HepG2 (cell line): ENCODE measurements around the gene NEDD4L. TPM values are rescaled to one million over a fixed set of nuclear protein-coding genes. Genes with fewer than 3 reads are reported as not detected.

Source experiments
- ATAC-seq: fragments of 200-7000 bp; cut with Tn5 transposase; 3 replicates; pipeline ENCODE4 v1.9.1; 2020; ENCODE audit warnings: mild to moderate bottlenecking, moderate library complexity
- BruUV-seq: library from RNA; stranded (reverse); fragments of 400-500 nt; replicated peaks from 2 replicates; lab custom pipeline; 2021; lab: Mats Ljungman, UMichigan
- CTCF ChIA-PET: fragments of 300-600 bp; formaldehyde crosslinking; extraction: SDS; loops from one replicate; lab custom pipeline; 2021; ENCODE audit warnings: low total read pairs, inconsistent platforms, low intra/inter-chr PET ratio; lab: Yijun Ruan, JAX
- POLR2A ChIA-PET: fragments of 350-600 bp; sonication (Branson Sonifier 250); formaldehyde crosslinking; loops from one replicate; lab custom pipeline; 2020; ENCODE audit warnings: antibody characterized with exemption, inconsistent platforms; lab: Yijun Ruan, JAX
- DNase-seq: peaks from one replicate; pipeline ENCODE4 v3.0.0-alpha.2; 2015; ENCODE audit warnings: low spot score
- FAIRE-seq: peaks from 3 replicates; lab custom pipeline; 2011; peaks lifted over from hg19 to GRCh38; lab: Jason Lieb, UNC
- H2AFZ ChIP-seq: one replicate; pipeline ENCODE4 v1.6.1; 2011; ENCODE audit warnings: low read length, inconsistent platforms
- H3K27ac ChIP-seq: fragments of 300-600 bp; 3 replicates; pipeline ENCODE4 v1.8.0; 2011; ENCODE audit warnings: mixed run types, mild to moderate bottlenecking, mixed read lengths, low read length, inconsistent platforms; ENCODE audit not compliant: insufficient read depth; ENCODE audit errors: extremely low read length
- H3K27me3 ChIP-seq, 2 experiments: fragments of 200-600 bp in 1 of 2; 2 replicates in 1 of 2; 3 replicates in 1 of 2; pipeline versions ENCODE4 v1.6.0 to v1.8.0; 2011; ENCODE audit warnings: low read length in 2 of 2, mild to moderate bottlenecking in 2 of 2, moderate library complexity in 2 of 2, inconsistent platforms in 1 of 2; ENCODE audit not compliant: insufficient read depth in 2 of 2, control insufficient read depth in 1 of 2
- H3K36me3 ChIP-seq, 2 experiments: fragments of 200-600 bp in 1 of 2; replicated peaks in 1 of 2; 2 replicates in 1 of 2; 3 replicates in 1 of 2; pipeline versions ENCODE4 v1.5.1 to v1.8.0; 2011; ENCODE audit warnings: low read length in 2 of 2, inconsistent platforms in 1 of 2; ENCODE audit not compliant: insufficient read depth in 2 of 2, control insufficient read depth in 1 of 2
- H3K4me1 ChIP-seq: 2 replicates; pipeline ENCODE4 v1.5.1; 2012; ENCODE audit warnings: low read length, inconsistent platforms; ENCODE audit not compliant: insufficient read depth
- H3K4me2 ChIP-seq: 2 replicates; pipeline ENCODE4 v1.6.0; 2011; ENCODE audit warnings: low read depth, low read length, inconsistent platforms
- H3K4me3 ChIP-seq, 3 experiments: fragments of 200-600 bp in 1 of 3; sonication (generic), shearing (Covaris generic) in 1 of 3; replicated peaks in 1 of 3; 2 replicates each; pipeline ENCODE4 v1.5.1; 2011 to 2016; ENCODE audit warnings: low read length in 3 of 3, inconsistent platforms in 2 of 3, low read depth in 2 of 3, mild to moderate bottlenecking in 2 of 3, control low read depth in 1 of 3, mixed read lengths in 1 of 3; ENCODE audit not compliant: insufficient read depth in 1 of 3
- H3K79me2 ChIP-seq: one replicate; pipeline ENCODE4 v1.6.1; 2011; ENCODE audit warnings: low read length, inconsistent platforms; ENCODE audit not compliant: insufficient read depth
- H3K9ac ChIP-seq: 2 replicates; pipeline ENCODE4 v1.6.0; 2011; ENCODE audit warnings: mild to moderate bottlenecking, low read depth, low read length, inconsistent platforms; ENCODE audit not compliant: insufficient read depth
- H3K9me3 ChIP-seq: 2 replicates; pipeline ENCODE4 v1.5.1; 2012; ENCODE audit warnings: mild to moderate bottlenecking, low read length
- H4K20me1 ChIP-seq: 2 replicates; pipeline ENCODE4 v1.6.0; 2011; ENCODE audit warnings: inconsistent platforms, mild to moderate bottlenecking, low read length, moderate library complexity; ENCODE audit not compliant: insufficient read depth
- HDAC1 ChIP-seq: sonication (generic); formaldehyde crosslinking; IDR thresholded peaks from 2 replicates; pipeline ENCODE4 v1.5.1; 2020; ENCODE audit warnings: mild to moderate bottlenecking, missing genetic modification reagents
- HOXA9 ChIP-seq: sonication (generic); formaldehyde crosslinking; IDR thresholded peaks from 2 replicates; pipeline ENCODE4 v1.8.1; 2022; ENCODE audit warnings: missing genetic modification reagents, mild to moderate bottlenecking, moderate library complexity, borderline replicate concordance
- KAT7 ChIP-seq: IDR thresholded peaks from 2 replicates; pipeline ENCODE4 v1.6.1; 2018; ENCODE audit warnings: borderline replicate concordance, missing compliant biosample characterization
- KDM2A ChIP-seq: sonication (generic); formaldehyde crosslinking; IDR thresholded peaks from 2 replicates; pipeline ENCODE4 v1.4.0; 2020; ENCODE audit warnings: low read depth, missing genetic modification reagents, borderline replicate concordance
- MXI1 ChIP-seq: IDR thresholded peaks from 3 replicates; pipeline ENCODE4 v1.6.1; 2012; ENCODE audit warnings: low read depth, low read length, inconsistent platforms, borderline replicate concordance
- NFKB2 ChIP-seq: sonication (generic); formaldehyde crosslinking; IDR thresholded peaks from 2 replicates; pipeline ENCODE4 v1.4.0; 2020; ENCODE audit warnings: missing genetic modification reagents, borderline replicate concordance
- RBM39 ChIP-seq: fragments of 200-400 bp; formaldehyde crosslinking; IDR thresholded peaks from one replicate; pipeline ENCODE4 v1.6.1; 2018; ENCODE audit warnings: antibody characterized with exemption, mild to moderate bottlenecking, low read depth, low read length; ENCODE audit not compliant: poor library complexity, severe bottlenecking
- RXRA ChIP-seq: sonication (generic); formaldehyde crosslinking; IDR thresholded peaks from 2 replicates; pipeline ENCODE4 v1.5.1; 2020; ENCODE audit warnings: missing genetic modification reagents
- ZC3H13 ChIP-seq: sonication (generic); formaldehyde crosslinking; IDR thresholded peaks from 2 replicates; pipeline ENCODE4 v1.8.1; 2023; ENCODE audit warnings: mild to moderate bottlenecking, missing genetic modification reagents, moderate library complexity
- ZKSCAN8 ChIP-seq: IDR thresholded peaks from 2 replicates; pipeline ENCODE4 v1.6.1; 2016; ENCODE audit warnings: borderline replicate concordance, missing genetic modification reagents, missing compliant biosample characterization
- ZNF101 ChIP-seq: sonication (generic); formaldehyde crosslinking; IDR thresholded peaks from 2 replicates; pipeline ENCODE4 v1.4.0; 2020; ENCODE audit warnings: mild to moderate bottlenecking, low read depth, missing genetic modification reagents, borderline replicate concordance
- ZNF224 ChIP-seq: sonication (generic); formaldehyde crosslinking; IDR thresholded peaks from 2 replicates; pipeline ENCODE4 v1.5.0; 2020; ENCODE audit warnings: mild to moderate bottlenecking, missing genetic modification reagents
- ZNF543 ChIP-seq: sonication (generic); formaldehyde crosslinking; IDR thresholded peaks from 2 replicates; pipeline ENCODE4 v1.4.0; 2020; ENCODE audit warnings: mild to moderate bottlenecking, missing genetic modification reagents
- ZNF569 ChIP-seq: sonication (generic); formaldehyde crosslinking; IDR thresholded peaks from 2 replicates; pipeline ENCODE4 v1.5.0; 2020; ENCODE audit warnings: mild to moderate bottlenecking, missing genetic modification reagents, moderate library complexity, borderline replicate concordance
- ZNF589 ChIP-seq: sonication (generic); formaldehyde crosslinking; conservative IDR thresholded peaks from 2 replicates; pipeline ENCODE4 v1.8.0; 2022; ENCODE audit warnings: mild to moderate bottlenecking, moderate library complexity, missing genetic modification reagents
- ZNF883 ChIP-seq: sonication (generic); formaldehyde crosslinking; IDR thresholded peaks from 2 replicates; pipeline ENCODE4 v1.5.1; 2020; ENCODE audit warnings: mild to moderate bottlenecking, missing genetic modification reagents; ENCODE audit errors: not compliant biosample characterization
- WGBS: methylation state at CpG from one replicate; pipeline ENCODE4 v1.1.6; 2017; ENCODE audit warnings: low lambda C conversion rate; 5-methylcytosine and 5-hydroxymethylcytosine counted together
- in situ Hi-C: cut with HindIII; loops from 2 replicates; pipeline ENCODE4 v1.10.0; 2017; ENCODE audit warnings: low pct_unique_long_range_greater_than_20kb; ENCODE audit not compliant: extremely low pct_ligation_motif_present
- intact Hi-C: fragments of 100-400 bp; cut with micrococcal nuclease; formaldehyde crosslinking; loops from one replicate; pipeline ENCODE4 v1.10.0; 2022; ENCODE audit not compliant: unreplicated experiment
- polyA plus RNA-seq, 8 experiments: library from polyadenylated mRNA; depleted of rRNA in 3 of 8; stranded (reverse) in 7 of 8; unstranded in 1 of 8; fragments of >200 nt; fragmentation: Illumina TruSeq in 4 of 8; extraction: Trizol in 4 of 8; gene quantifications; 2 replicates each; pipeline versions ENCODE4 v1.2.1 to v1.2.3, GENCODE V29; 2011 to 2016; ENCODE audit warnings: low read depth in 4 of 8, missing spikeins in 1 of 8, mixed read lengths in 1 of 8; ENCODE audit not compliant: insufficient read depth in 1 of 8
- total RNA-seq, 5 experiments: library from RNA; depleted of rRNA; stranded (reverse); fragments of >200 nt; fragmentation: Illumina TruSeq; extraction: Trizol; gene quantifications; 2 replicates each; pipeline ENCODE4 v1.2.3, GENCODE V29; 2016; ENCODE audit warnings: low read depth in 1 of 5
- TF ChIP-seq, protein P1 (sequence below): sonication (generic); formaldehyde crosslinking; IDR thresholded peaks from 2 replicates; pipeline ENCODE4 v1.5.1; 2020; ENCODE audit warnings: mild to moderate bottlenecking, missing genetic modification reagents, borderline replicate concordance

NEDD4L gene
- total and polyA plus RNA-seq, 2 of the 13 experiments (the other 11 are each of a cell fraction or from before 2014, with no cell fraction given) = 168 to 390 TPM

DNA sequence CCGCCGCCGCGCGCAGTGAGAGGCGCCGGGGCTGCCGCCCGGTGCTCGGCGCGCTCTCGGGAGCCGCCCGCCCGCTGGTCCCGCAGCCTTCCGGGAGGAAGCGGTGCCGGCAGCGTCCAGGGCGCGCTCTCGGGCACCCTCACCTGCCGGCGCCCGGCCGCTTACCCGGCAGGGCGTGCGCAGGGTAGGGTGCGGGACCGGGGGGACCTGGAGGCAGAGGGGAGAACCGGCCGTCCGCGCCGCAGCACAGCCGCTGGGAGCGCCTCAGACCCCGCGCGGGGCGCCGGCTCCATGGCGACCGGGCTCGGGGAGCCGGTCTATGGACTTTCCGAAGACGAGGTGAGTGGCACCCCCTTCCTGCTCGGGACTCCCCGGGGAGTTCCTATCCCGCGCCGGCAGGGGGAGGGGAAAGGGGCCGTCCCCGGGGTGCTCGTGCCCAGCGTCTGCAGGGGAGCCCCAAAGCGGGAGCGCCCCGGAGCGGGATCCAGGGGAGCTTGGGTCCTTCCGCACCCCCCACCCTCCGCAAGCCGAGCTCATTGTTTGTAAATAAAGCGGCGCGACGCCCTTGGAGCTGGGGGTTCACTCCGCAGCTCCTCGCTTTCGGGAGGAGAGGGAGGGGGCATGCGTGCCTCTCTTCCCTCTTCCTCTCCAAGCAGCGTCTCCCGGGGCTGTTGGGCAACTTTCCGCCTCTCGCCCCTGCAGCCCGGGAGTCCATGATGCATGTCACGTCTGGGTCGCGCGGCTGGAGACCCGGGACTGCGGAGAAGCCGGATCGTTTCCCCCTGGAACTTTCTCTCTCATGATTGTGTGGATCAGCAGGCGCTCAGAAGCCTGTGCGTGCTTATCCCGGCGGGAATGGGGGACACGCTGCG lies 580 bp downstream of the NEDD4L start:
- ATAC-seq (peak; percentile 30), DNase-seq (no peak), FAIRE-seq (no peak)
- in situ Hi-C loops = loop anchor here (5.0 kb wide), 1 partner anchor 353 kb away; no protein-coding TSS in a partner anchor
- 1% methylated on average over 33 of the region's 94 CpGs for WGBS
- Histone ChIP-seq H3K27ac (peak overlapping the region; percentile 83), H3K9ac (peak overlapping the region; percentile 89), H3K79me2 (peaks cover 52% of the 10 kb centered on the region), H3K9me3 (no peaks in the 10 kb centered on the region), H3K4me1 (peaks cover 48% of the 10 kb centered on the region), H3K27me3 (no peaks in the 10 kb centered on the region; a peak in 1 of 5 replicates), H3K4me3 (peak overlapping the region; percentile 87 to 96 (median 90)), H2AFZ (no peak overlapping the region), H4K20me1 (peaks cover 23% of the 10 kb centered on the region; the same call in 1 of the 2 replicates), H3K36me3 (peaks cover 1 to 3% of the 10 kb centered on the region in 2 experiments; a peak in 1 of 5 replicates), H3K4me2 (peak overlapping the region; percentile 88)
- BruUV-seq = TSS peak; percentile 27
- intact Hi-C loops = loop anchor here (1.0 to 10.0 kb wide), 5 partner anchors 72 to 563 kb away; no protein-coding TSS in a partner anchor
- POLR2A ChIA-PET = interaction anchor here (0.8 to 1.0 kb wide), 4 partner anchors 32 to 363 kb away, joined by 3 to 4 read pairs (median 4); no protein-coding TSS in a partner anchor
- CTCF ChIA-PET = interaction anchor here (1.0 to 2.1 kb wide), 3 partner anchors 77 to 453 kb away, joined by 3 to 22 read pairs (median 5); no protein-coding TSS in a partner anchor
- TF ChIP-seq RXRA (0 out of 2 replicates have a peak, but pooled peaks have one; percentile 13), RBM39 (peak; percentile 22), HDAC1 (CRISPR knock-in tag) (peak; percentile 63), ZNF101 (no peak), ZNF543 (CRISPR knock-in tag) (peak; percentile 52; the same call in 1 of the 2 replicates), HOXA9 (CRISPR knock-in tag) (peak; percentile 74; the same call in 1 of the 2 replicates), ZNF589 (CRISPR knock-in tag) (0 out of 2 replicates have a peak, but pooled peaks have one; percentile 57), KAT7 (CRISPR knock-in tag) (peak; percentile 64; the same call in 1 of the 2 replicates), ZC3H13 (0 out of 2 replicates have a peak, but pooled peaks have one; percentile 35), MXI1 (peak; percentile 16; the same call in 1 of the 3 replicates), ZNF569 (CRISPR knock-in tag) (no peak), ZKSCAN8 (no peak), ZNF883 (CRISPR knock-in tag) (peak; percentile 3), NFKB2 (CRISPR knock-in tag) (no peak), KDM2A (CRISPR knock-in tag) (no peak), ZNF224 (no peak)
- TF ChIP-seq, protein P1, sequence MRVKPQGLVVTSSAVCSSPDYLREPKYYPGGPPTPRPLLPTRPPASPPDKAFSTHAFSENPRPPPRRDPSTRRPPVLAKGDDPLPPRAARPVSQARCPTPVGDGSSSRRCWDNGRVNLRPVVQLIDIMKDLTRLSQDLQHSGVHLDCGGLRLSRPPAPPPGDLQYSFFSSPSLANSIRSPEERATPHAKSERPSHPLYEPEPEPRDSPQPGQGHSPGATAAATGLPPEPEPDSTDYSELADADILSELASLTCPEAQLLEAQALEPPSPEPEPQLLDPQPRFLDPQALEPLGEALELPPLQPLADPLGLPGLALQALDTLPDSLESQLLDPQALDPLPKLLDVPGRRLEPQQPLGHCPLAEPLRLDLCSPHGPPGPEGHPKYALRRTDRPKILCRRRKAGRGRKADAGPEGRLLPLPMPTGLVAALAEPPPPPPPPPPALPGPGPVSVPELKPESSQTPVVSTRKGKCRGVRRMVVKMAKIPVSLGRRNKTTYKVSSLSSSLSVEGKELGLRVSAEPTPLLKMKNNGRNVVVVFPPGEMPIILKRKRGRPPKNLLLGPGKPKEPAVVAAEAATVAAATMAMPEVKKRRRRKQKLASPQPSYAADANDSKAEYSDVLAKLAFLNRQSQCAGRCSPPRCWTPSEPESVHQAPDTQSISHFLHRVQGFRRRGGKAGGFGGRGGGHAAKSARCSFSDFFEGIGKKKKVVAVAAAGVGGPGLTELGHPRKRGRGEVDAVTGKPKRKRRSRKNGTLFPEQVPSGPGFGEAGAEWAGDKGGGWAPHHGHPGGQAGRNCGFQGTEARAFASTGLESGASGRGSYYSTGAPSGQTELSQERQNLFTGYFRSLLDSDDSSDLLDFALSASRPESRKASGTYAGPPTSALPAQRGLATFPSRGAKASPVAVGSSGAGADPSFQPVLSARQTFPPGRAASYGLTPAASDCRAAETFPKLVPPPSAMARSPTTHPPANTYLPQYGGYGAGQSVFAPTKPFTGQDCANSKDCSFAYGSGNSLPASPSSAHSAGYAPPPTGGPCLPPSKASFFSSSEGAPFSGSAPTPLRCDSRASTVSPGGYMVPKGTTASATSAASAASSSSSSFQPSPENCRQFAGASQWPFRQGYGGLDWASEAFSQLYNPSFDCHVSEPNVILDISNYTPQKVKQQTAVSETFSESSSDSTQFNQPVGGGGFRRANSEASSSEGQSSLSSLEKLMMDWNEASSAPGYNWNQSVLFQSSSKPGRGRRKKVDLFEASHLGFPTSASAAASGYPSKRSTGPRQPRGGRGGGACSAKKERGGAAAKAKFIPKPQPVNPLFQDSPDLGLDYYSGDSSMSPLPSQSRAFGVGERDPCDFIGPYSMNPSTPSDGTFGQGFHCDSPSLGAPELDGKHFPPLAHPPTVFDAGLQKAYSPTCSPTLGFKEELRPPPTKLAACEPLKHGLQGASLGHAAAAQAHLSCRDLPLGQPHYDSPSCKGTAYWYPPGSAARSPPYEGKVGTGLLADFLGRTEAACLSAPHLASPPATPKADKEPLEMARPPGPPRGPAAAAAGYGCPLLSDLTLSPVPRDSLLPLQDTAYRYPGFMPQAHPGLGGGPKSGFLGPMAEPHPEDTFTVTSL (CRISPR knock-in tag) = no peak
